GM10266 (cell line): ENCODE results near the gene HOOK2.
A peak's percentile ranks its signal among the peaks of the same experiment; 100 is the strongest.

Experiments
- DNase-seq: peaks from one replicate; pipeline ENCODE4 v3.0.0; 2012; ENCODE audit errors: extremely low spot score
- CTCF ChIP-seq: IDR thresholded peaks from 2 replicates; pipeline ENCODE4 v1.5.1; 2012; ENCODE audit warnings: mild to moderate bottlenecking, low read depth; ENCODE audit not compliant: control insufficient read depth, insufficient read depth; ENCODE audit errors: missing control alignments

The HOOK2 gene

DNA sequence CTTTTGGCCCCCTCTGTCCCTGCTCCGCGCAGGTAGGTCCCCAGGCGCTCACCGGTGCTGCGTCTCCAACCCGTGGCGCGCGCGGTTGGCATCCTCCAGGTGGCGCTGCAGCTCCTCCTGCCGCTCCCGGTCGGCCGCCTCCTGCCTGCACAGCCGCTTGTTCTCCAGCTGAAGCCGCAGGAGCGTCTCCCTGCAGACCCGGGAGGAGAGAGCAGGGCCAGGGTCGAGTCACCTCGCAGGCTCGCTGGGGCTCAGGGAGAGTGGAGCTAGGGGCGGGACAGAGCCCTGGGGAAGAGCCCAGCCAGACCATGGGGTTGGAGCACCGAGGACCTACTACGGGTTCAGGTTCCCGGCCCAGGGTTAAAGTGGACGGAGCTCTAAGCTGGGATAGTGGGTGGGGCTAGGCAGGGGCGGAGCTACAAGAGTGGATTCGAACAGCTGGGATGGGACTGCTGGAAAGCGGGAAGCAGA, 9.3 kb downstream of the HOOK2 start:
- no peak for DNase-seq
- TF ChIP-seq CTCF: no peak

DNA sequence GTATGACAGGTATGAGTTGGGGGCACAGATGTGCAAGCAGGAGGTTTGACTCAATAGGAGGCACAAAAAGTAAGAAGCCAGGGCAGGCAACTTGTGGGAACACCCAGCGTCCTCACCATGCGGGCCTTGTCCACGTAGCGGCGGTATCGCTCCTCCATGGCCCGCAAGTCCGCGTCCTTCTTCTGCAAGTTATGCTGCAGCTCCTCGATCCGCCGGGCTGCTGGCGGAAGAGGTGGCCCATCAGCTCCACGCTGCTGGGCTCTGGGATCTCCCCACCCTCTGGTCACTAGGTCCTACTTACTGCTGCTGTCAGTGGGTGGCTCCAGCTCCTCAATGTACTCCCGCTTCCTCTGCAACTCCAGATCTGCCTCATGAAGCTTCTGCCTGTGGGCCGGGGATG, 10.7 kb downstream of the HOOK2 start:
- TF ChIP-seq CTCF: no peak
- DNase-seq: no peak

GRCh38 chr19:12763100-12763499, 12.3 kb downstream of the HOOK2 start:
- no peak for TF ChIP-seq CTCF
- no peak for DNase-seq

- TF ChIP-seq CTCF: no peak
- no peak for DNase-seq
Observed at GRCh38 chr19:12759686-12760085, 15.7 kb downstream of the HOOK2 start.

GRCh38 chr19:12757544-12758274, 17.6 kb downstream of the HOOK2 start:
- TF ChIP-seq CTCF: peak; percentile 81
- DNase-seq: peak; percentile 89

GRCh38 chr19:12756150-12756883, 19.0 kb downstream of the HOOK2 start:
- no peak for TF ChIP-seq CTCF
- DNase-seq: no peak

DNA sequence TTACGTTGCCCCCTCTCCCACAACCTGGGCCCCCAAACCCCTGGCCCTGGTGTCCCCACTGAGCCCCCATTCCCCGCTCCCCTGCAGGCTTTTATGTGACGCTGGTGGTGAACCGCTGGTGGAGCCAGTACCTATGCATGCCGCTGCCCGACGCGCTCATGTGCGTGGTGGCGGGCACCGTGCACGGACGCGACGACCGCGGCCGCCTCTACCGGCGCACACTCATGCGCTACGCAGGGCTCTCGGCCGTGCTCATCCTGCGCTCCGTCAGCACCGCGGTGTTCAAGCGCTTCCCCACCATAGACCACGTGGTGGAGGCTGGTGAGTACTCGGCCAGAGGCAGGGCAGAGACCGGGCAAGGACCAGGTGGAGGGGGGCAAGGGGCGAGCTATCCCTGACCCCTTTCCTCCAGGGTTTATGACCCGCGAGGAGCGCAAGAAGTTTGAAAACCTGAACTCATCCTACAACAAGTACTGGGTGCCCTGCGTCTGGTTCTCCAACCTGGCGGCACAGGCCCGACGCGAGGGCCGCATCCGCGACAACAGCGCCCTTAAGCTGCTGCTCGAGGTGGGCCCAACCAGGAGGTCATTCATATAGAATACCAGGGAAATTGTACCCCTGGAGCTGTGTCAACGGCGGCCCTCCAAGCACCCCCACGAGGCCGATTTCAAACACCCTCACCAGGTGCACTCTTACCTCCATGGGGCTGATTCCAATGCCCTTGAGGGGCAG, 20.7 kb downstream of the HOOK2 start:
- no peak for TF ChIP-seq CTCF
- no peak for DNase-seq
